ENCODE measurements around the gene COL2A1.

The COL2A1 gene

GRCh38 chr12:48004053-48004941 lies at the start of gene COL2A1:
Gene COL2A1, minus strand, starts transcription at chr12:48004476. Its CDS starts 155 bp downstream, at chr12:48004321.
- no peak for TF ChIP-seq POLR2A (IDR thresholded peaks at IDR 0.05; ENCODE audit: low read depth, low read length)
- DNase-seq (ENCODE audit: insufficient read length, low spot score): no peak
- no peak for FAIRE-seq

DNA sequence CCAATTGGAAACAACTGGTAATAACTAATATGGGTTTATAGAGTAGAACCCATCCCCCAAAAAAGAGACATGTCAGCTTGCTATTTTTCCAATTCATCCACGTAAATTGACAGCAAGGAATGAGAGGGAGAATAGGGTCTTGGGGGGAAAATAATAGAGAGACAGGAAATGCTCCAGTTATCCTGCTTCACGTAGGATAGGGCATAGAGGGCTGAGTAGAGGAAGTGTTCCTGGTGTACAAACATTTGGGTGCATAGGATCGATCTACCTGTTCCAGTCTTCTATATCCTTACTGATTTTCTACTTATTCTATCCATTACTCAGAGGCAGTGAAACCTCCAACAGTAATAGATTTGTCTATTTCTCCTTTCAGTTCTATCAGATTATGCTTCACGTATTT lies 49.6 kb upstream of the COL2A1 start:
- FAIRE-seq: no peak
- DNase-seq (ENCODE audit: insufficient read length, low spot score): no peak
- TF ChIP-seq POLR2A (IDR thresholded peaks at IDR 0.05; ENCODE audit: low read depth, low read length): no peak

- FAIRE-seq: no peak
- no peak for DNase-seq (ENCODE audit: insufficient read length, low spot score)
- TF ChIP-seq POLR2A (IDR thresholded peaks at IDR 0.05; ENCODE audit: low read depth, low read length): no peak
Observed at GRCh38 chr12:48053122-48053521, 48.8 kb upstream of the COL2A1 start.

GRCh38 chr12:48051681-48052080 lies 47.4 kb upstream of the COL2A1 start:
- peak; percentile 55 for FAIRE-seq
- TF ChIP-seq POLR2A (IDR thresholded peaks at IDR 0.05; ENCODE audit: low read depth, low read length): no peak
- no peak for DNase-seq (ENCODE audit: insufficient read length, low spot score)

- no peak for TF ChIP-seq POLR2A (IDR thresholded peaks at IDR 0.05; ENCODE audit: low read depth, low read length)
- DNase-seq (ENCODE audit: insufficient read length, low spot score): no peak
- no peak for FAIRE-seq
Observed at GRCh38 chr12:48050174-48050573, 45.9 kb upstream of the COL2A1 start.

GRCh38 chr12:48045965-48046518 lies 41.8 kb upstream of the COL2A1 start:
- FAIRE-seq (no peak), DNase-seq (ENCODE audit: insufficient read length, low spot score) (no peak)
- no peak for TF ChIP-seq POLR2A (IDR thresholded peaks at IDR 0.05; ENCODE audit: low read depth, low read length)

DNA sequence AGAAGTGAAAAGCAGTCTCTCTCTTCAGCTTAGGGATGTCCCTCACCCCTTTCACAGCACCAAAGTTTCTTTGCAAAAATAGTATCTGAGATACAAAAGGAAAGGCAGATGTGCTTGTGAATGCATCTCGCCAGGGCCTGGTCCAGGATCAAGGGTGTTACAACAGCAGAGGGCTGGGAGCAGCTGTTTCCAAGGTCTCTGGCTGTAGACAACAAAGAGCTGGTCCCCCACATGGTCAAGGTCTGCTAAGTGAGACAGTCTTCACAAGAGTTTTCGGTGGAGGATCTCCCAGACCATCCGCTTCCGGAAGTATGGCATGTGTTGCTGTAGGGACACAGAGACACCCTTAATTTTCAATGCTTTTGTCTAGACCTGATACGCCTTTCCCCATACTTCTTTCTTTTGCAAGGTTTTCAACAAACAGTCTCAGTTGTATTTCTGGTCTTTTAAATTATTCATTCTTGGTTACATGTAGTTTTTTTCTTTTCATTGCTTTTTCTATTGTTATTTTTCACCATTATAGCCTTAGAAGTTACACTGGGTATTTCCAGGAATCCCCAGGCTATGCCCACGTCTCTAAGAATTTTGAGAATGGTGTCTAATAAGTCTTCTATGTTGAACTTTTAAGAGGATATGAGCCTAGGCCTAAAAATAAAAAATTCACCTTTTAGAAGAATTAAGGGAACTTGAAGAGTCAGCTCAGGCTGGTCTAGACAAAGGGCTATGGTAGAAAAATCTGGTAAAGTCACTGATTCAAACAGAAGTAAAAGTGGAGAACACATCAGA lies 41.0 kb upstream of the COL2A1 start:
- no peak for TF ChIP-seq POLR2A (IDR thresholded peaks at IDR 0.05; ENCODE audit: low read depth, low read length)
- FAIRE-seq (no peak), DNase-seq (ENCODE audit: insufficient read length, low spot score) (no peak)

DNA sequence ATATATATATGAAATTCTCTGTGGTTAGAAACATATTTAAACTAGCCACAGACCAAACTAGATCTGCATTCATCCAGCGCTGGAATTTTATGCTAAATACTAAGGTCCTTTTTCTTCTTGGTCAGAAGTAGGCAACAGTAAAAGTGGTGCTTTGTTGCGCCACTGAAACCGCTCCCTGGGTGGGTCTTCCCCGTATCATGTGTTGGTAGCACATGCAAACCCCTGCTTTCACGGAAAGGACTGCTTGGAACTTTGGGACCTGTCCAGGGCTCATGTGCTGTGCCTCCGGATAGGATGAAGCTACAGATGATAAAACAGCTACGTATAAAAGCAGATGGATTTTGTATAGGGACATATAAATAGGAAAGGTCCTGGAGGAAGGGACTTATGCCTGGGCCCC lies 40.1 kb upstream of the COL2A1 start:
- DNase-seq (ENCODE audit: insufficient read length, low spot score): no peak
- FAIRE-seq: no peak
- TF ChIP-seq POLR2A (IDR thresholded peaks at IDR 0.05; ENCODE audit: low read depth, low read length): no peak

DNA sequence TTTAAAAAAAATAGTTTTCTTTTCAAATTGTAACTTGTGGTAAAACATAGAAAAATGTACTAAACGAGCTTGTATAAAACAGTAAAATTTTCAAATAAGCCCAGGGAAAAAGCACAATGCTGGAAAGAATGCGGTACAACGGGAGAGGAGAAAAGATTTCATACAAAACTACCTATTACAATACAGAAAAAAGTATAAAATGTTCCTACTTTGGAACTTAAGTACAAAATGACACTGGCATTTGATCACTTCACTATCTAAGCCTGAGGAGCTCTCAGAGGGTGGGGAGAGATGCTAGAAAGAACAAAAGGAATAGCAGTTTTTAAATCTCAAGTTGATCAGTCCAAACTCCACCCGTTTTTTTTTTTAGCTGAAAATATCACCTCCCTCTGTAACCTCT lies 39.5 kb upstream of the COL2A1 start:
- FAIRE-seq (no peak), DNase-seq (ENCODE audit: insufficient read length, low spot score) (no peak)
- no peak for TF ChIP-seq POLR2A (IDR thresholded peaks at IDR 0.05; ENCODE audit: low read depth, low read length)

GRCh38 chr12:48041591-48042423 lies 37.5 kb upstream of the COL2A1 start:
- DNase-seq (ENCODE audit: insufficient read length, low spot score) (no peak), FAIRE-seq (no peak)
- no peak for TF ChIP-seq POLR2A (IDR thresholded peaks at IDR 0.05; ENCODE audit: low read depth, low read length)

DNA sequence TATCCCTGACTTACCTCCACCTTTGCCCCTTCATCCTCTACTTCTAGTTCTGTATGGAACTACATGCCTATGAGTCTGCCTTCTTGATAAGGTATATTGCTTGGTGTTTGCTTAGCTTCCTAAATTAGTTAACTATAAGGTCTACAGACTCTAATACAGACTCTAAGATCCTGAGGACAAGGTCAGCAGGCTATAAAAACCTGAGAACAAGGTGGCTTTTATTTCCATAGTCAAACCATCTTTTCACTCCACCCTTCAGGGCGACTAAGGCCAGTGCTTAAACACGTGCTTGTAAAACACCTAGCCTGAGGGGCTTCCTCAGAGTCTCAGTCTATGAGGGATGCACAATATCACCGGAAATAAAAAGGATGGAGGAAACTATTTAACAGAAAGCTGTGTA lies 36.1 kb upstream of the COL2A1 start:
- TF ChIP-seq POLR2A (IDR thresholded peaks at IDR 0.05; ENCODE audit: low read depth, low read length): no peak
- no peak for FAIRE-seq
- no peak for DNase-seq (ENCODE audit: insufficient read length, low spot score)

- TF ChIP-seq POLR2A (IDR thresholded peaks at IDR 0.05; ENCODE audit: low read depth, low read length): no peak
- no peak for DNase-seq (ENCODE audit: insufficient read length, low spot score)
- no peak for FAIRE-seq
Observed at GRCh38 chr12:48039151-48039550, 34.9 kb upstream of the COL2A1 start.

- no peak for DNase-seq (ENCODE audit: insufficient read length, low spot score)
- no peak for FAIRE-seq
- no peak for TF ChIP-seq POLR2A (IDR thresholded peaks at IDR 0.05; ENCODE audit: low read depth, low read length)
Observed at GRCh38 chr12:48038085-48038484, 33.8 kb upstream of the COL2A1 start.

Data from H54 (cell line).